HG03196 (cell line): Measurements from ENCODE around the gene C12orf50.
"Not testable (repeated sequence)": the region's sequence is repeated elsewhere in the genome, so short reads cannot be mapped to it uniquely, and the experiment has no call there.

Experiments
- ATAC-seq: cut with Tn5 transposase; IDR thresholded peaks from one replicate; pipeline ENCODE4 v1.9.1; 2021; ENCODE audit not compliant: unreplicated experiment

Gene C12orf50, protein sequence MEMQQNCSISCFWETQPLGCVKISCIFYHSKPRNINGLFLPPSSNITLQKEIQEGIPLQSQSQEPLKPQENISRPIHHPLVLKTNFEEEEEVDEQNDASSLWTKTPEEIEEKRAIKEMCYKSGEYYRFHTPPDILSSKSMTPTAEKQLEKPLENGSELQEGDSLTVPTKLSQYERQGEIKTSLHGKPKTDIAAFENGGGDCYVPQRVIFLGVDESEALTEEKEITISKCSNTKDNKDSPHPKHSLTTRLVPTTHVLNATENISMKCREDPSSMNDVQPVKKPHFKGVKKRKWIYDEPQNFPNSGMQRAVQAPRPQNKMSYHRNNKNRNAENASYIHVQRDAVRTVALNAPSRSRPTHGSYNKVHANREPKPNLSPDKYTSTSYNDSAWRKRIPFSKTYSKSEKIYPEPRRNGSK

DNA sequence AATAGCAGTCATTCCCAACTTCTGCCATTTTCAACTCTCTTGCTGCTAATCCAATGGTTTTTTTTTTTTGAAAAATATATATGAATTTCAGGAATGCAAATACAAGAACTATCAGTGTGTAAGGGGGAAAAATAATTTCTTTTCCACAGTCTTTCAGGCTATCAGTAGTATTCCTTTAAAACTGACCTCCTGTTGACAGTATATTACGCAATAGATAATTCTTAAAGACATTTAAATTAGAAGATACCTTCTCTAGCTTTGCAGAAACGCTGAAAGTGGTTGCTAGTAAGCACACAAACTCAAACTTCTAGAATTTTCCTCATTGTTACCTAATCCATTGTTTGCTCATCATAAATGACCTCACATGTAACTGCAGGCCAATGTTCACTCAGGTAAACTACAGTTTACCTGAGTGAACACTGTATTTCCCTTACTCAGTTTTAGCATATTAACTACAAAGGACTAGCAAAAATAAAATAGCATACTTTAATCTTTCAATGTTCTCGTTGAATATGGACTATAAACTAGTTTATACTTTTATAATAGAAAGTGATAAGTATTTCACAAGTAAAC, at the start of gene C12orf50:
Gene C12orf50 (minus strand): TSS at position 309 of the 573 bp plus-strand sequence. CDS start 2,439 bp downstream, outside the sequence.
- no peak for ATAC-seq

DNA sequence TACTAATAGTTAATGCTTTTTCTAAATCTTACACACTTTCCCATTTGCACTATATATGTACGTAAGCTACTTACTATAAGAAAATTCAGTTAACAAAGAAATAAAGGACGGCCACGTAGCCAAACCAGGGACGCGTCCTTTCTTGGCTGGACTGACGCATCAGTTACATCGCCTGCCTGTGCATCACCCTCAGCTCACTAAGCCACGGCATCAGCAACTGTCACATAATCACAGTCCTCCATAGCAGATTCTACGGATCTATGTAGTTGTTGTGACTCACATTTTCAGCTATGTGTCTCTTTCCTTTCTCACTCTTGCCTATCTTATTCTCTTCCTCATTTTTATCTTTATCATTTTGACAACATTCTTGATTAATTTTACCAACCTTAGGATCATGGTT, 38.1 kb upstream of the C12orf50 start:
- ATAC-seq = no peak

DNA sequence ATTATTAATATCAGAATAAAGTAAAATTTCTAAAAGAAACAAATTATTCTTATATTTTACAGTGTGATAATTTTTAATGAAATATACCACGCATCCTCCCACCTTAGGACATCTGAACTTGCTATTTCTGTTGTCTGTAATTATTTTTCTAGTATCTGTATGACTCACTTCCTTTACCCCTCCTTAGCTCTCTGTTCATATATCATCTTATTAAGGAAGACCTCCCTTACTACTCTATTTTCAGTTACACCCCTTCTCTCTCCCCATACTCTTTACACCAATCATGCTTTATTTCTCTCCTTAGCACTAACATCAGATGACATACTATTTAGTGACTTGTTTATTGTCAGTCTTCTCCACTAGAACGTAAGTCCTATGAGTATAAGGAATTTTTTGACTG, 34.2 kb upstream of the C12orf50 start:
- ATAC-seq = peak; percentile 87

DNA sequence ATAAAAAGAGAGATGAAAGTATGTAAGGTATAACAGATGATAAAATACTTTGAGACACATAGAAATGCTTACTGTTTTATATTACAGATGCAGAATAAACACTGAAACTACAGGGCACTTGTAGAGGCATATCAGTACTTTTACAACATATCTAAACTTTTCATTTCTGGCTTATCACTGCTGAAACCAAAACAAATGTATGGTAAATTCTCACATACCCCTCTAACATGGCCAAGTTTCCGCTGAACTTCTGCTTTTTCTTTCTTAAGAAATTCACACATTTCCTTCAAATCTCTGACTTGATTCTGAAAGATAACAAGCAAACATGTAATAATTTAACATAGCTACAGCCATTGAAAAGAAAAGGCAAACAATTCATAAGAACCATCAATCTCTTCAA, 33.3 kb upstream of the C12orf50 start:
- ATAC-seq = peak; percentile 78

DNA sequence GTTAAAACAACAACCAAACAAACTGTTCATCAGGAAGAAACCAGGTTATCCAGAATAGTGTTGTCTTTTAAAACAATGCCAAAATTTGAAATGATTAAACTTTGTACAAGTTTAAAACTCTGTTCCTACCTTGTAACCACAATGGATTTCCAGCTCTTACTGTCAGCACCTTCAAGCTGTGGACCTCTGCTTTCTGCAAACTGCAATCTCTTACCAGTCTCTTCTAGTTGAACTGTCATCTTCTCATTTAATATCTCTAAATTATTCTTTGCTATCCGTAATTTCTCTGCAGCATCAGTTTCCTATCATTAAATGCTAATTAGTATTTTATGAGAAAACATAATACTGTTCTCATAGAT, 29.5 kb upstream of the C12orf50 start:
- no peak for ATAC-seq

DNA sequence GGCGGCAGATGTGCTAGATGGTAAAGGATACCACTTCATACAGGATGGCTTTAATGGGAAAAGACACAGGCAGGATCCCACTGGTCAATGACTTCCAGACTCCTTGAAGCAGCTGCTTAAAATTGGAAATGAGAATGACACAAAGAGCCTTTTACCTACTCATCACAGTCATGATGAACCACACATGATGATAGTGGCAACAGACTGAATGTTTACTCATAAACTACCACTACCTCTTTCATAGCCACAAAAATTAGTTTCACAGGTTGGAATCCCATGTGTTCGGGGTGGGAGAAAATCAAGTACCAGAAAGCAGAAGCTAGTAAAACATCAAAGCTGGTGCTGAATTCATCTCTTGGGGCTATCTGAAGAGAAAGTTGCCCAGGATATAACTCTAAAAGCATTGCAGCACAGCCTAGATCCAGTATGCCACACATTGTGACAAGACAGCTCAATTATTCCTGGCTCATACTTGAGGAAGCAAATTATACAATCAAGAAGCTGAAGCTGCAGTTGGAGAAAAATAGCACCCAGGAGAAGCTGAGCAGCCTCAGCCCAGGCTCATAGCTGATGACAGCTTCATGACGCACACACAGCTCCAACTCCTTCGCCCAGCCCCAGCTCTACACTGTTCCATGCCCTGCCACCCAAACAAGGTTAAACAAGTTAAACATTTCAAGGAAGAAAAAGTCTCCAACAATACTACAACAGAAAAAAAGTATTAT, 29.0 kb upstream of the C12orf50 start:
- no peak for ATAC-seq

DNA sequence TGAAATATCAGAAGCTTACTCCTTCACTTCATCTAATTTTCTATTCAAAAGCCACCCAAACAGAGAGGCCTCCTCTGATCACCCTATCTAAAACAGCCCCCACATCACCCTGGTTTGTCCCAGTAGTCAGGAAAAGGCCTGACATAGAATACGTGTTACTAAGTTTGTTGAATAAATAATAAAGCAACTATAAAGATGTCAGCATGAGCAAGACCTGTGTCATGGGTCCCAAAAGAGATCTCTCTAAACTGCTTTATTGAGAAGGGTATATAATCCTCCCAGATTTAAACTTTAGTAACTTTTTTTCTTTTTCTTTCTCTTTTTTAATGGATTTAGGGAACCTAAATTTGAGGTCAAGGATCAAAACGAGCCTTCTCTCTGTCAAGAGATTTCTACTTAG, 27.4 kb upstream of the C12orf50 start:
- no peak for ATAC-seq

DNA sequence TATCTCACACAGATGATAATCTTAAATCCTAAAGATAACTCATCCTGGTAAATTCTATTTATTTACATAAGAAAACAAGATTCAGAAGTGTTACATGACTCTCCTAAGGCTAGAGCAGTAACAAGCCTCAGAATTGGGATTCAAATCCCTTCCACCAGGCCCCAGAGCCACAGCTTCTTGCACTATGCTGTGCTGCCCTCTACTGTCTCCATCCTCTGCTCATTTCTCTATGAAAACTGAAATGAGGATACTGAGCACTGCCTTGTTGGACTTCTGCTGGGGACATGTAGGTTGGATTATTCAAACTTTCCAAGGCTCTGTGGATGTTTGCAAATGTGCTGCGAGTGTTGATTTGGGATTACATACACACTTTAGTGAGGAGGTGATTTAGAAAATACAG, 23.5 kb upstream of the C12orf50 start:
- ATAC-seq = peak; percentile 57

DNA sequence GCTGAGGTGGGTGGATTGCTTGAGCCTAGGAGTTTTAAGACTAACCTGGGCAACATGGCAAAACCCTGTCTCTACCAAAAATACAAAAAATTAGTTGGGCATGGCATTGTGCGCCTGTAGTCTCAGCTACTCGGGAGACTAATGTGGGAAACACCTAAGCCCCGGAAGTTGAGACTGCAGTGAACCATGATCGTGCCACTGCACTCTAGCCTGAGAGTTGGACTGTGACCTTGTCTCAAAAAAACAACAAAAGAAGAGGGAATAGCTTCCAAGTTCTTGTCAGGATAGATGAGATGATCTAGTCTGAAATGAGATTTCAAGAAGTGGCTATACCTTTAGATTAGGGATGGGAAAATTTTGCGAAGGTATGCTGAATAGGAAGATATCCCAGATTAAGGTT, 14.8 kb upstream of the C12orf50 start:
- no peak for ATAC-seq

DNA sequence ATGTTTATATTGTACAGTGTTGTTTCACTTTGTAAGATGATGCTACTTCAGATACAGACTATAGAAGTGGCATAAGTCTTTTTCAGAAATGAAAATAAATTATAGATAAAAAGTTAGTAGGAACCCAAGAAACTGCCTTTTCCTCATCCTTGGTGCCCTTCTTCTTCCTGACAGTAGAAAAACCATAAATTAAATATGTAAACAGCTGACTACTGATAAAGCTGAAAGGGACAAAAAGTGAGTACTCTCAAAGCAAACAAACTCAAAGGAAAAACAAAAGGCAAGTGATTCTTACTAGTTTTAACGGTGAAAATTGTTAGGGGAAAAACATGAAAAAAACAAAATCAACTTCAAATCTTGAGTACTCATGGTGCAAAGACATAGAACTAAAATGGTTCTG, 8.6 kb upstream of the C12orf50 start:
- ATAC-seq = no peak

DNA sequence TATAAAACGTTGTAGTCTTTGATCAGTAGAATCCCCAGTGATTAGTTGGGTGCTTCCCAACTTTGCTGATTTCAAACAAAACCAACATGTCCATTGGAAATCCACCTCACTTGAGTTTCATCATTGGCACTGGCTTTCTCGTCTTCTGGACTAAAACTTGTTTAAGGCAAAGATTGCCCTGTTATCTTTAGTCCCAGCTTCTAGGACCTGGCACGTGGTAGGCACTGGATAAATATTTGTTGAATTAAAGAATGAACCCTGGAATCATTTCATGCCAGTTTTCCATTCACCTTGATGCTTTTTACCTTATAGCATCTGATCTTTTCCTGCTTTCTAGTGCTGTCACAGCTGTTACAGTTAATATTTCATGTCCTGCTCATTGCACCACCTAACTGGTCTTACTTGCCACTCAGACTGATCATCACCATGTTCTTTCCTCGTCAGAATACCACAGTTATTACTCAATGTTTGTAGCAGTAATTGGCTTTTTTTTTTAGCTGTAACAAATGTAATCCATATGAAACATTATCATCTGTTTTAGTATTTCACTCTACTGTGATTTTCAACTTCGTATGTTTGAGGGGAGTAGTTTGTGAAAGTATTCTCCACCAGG, 7.3 kb upstream of the C12orf50 start:
- ATAC-seq = no peak

DNA sequence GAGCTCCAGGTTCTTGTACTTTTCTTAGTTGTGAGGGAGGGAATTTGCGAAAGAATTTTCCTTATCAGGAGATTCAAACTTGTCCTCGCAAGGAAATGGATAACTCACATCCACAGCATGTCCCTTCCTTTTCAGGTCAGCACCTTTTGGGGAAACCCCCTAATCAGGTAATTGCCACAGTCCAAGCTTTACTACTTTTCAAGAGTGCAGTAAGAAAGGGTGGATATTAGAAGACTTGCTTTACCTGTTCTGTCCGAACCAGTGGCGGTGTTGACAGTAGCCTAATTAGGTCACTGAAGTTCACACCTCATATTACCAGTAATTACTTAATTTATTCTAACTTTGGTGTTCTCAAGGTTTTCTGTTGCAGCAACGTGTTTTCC, 6.7 kb upstream of the C12orf50 start:
- ATAC-seq = peak; percentile 18

DNA sequence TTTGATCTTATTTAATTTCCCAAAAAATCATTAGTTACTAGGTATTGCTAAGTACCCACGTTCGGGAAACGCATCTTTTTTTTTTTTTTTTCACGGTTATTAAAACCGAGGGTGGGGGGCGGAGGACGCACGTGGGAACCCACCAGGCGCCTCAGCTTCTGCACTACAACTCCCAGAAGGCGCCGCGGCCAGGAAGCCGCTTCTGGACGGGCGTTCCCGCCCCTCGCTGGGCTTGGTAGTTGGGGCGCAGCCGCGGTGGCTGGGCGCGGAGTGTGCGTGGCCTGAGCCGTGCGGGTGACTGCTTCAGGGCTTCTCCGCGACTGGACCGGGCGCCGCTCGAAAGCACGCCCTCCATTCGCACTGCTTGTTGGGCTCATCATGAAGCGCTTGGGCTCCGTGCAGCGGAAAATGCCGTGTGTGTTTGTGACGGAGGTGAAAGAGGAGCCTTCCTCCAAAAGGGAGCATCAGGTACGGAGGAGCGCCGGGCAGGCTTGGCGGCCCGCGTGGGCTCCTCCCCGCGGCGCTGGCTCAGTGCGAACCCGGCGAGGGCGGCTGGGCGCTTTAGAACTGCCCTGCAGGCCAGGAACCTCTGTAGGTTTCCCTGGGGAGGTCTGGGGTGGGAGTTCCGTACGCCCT, 6.2 kb upstream of the C12orf50 start:
- ATAC-seq = peak; percentile 100

DNA sequence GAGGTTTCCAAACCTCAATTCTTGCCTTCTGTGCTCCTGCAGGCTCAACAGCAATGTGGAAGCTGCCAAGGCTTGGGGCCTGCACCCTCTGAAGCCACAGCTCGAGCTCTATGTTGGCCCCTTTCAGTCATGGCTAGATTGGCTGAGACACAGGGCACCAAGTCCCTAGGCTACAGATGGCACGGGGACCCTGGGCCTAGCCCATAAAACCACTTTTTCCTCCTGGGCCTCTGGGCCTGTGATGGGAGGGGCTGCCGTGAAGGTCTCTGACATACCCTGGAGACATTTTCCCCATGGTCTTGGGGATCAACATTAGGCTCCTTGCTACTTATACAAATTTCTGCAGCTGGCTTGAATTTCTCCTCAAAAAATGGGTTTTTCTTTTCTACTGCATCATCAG, 2.0 kb upstream of the C12orf50 start:
- not testable (repeated sequence) for ATAC-seq

DNA sequence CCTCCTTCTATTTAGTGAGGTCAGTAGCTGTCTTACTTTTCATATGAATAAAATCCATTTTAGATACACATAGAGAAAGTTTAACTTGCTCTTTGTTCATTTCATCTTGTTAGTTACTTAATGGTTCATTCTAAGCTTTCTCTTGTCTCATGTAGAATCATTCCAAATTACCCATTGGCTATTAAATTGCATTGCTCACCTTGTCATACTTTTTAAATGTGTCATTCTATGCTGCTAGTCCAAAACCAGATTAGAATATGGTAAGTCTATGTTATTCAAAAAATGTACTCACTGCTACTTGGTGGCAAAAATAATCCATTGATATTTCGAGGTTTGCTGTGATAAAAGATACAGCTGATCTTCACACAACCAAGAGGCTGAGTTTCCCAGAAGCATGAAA, 3.0 kb downstream of the C12orf50 start:
- ATAC-seq = no peak

DNA sequence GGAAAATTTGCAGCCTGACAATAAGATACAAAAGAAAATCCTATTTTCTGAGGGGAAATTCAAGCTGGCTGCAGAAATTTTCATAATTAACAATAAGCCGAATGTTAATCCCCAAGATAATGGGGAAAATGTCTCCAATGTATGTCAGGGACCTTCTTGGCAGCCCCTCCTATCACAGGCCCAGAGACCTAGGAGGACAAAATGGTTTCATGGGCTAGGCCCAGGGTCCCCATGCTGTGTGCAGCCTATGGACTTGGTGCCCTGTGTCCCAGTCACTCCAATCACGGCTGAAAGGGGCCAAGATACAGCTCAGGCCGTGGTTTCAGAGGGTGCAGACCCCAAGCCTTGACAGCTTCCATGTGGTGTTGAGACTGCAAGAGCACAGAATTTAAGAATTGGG, 11.2 kb downstream of the C12orf50 start:
- ATAC-seq = no peak

DNA sequence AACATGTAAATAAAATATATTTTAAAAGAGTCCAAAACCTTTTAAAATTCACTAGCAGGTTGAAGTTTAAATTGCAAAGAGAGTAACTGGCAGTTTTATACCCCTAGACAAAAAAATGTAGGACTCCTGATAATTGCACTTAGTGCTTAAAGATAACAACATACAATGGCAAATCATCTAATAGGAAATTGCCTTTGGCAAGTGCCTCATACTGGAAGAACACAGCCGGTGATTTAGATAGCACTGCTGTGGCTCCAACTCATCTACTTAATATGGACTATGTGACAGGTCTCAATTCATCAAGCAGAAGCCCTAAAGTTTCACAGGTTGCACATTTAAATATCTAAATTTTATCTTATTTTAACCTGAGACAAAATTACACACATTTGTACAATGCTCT, 13.4 kb downstream of the C12orf50 start:
- ATAC-seq = no peak

DNA sequence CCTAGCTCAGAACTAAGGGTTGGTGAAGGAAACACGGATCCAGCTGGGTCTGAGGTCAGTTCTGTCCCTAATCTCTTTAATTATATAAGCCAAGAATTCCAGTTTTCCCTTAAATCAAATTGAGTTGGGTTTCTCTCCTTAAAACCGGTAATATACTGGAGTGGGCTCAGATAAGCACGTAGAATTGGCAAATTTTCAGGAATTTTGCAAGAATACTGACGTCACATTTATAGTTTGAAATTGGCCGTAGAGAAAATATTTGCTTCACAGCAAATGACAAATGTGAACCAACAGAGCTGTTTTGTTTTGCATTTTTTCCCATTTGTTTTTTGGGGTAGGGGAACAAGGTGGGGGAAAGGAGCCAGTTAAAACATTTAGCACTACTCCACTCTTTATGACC, 17.4 kb downstream of the C12orf50 start:
- ATAC-seq = no peak

DNA sequence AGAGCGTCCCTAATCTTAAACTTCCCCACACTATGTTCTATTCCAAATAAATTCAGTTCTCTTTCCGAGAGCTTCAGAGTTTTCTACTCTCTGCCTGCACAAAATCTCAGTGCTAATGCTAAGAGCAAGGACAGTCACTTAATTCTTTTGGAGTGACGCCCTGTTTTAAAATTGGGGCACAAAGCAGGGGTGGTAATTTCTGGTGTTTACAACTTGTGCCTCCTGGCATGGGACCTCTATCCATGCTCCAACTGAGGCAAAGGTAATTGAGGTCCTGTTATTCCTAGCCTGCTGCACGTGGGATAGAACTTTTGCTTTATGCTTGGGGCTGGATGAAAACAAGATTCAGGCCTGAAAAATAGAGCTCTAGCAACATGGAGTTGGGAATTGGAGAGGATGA, 22.9 kb downstream of the C12orf50 start:
- ATAC-seq = no peak

DNA sequence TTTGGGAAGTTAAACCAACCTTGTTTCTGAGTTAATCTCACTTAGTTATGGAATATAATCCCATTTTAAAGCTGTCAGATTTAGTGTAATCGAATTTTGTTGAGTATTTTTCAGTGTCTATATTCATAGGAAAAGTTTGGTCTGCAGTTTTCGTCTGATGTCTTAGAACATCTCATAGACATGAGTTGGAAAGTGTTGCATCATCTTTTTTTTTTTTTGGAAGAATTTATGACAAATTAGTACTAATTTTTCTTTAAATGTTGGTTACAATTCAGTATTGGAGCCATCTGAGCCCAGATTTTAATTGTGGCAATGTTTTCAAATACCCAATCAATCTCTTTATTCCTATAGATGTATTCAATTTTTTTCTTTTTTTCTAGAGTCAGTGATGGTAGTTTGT, 27.9 kb downstream of the C12orf50 start:
- ATAC-seq = no peak

DNA sequence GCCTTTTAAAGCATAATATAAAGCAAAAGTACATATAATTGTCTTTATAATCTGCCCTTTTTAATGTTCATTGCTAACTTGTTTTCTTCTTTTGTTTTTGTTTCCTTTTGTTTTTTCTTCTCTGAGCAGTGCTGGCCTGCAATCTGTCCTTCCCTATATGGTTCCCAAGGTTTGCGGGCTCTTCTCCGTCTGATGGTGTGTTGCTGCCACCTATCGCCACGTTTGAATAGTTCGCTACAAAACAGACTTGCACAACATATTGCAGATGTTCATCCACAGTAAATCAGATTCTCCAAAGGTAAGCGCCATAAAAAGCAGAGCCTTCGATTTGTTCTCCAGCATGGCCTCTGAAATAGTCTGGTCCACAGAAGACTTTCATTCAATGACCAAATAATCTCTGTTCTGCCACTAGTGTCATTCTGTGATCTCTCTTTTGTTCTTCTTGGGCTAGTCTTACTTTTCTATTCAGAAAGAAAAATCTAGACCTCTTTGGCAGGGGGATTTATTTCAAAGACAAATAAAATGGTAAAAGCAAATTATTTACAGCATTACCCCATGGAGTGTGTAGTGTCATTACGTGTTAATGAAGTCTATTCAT, 33.5 kb downstream of the C12orf50 start:
- peak; percentile 93 for ATAC-seq
